ENCODE measurements around the gene HNRNPL. TPM values are rescaled to one million over a fixed set of nuclear protein-coding genes. Genes with fewer than 3 reads are reported as not detected.
A peak's percentile ranks its signal among the peaks of the same experiment; 100 is the strongest.
"Not testable (repeated sequence)": the region's sequence is repeated elsewhere in the genome, so short reads cannot be mapped to it uniquely, and the experiment has no call there.

HNRNPL gene
- total RNA-seq, 1 experiment from 2014 or later = 443 TPM

DNA sequence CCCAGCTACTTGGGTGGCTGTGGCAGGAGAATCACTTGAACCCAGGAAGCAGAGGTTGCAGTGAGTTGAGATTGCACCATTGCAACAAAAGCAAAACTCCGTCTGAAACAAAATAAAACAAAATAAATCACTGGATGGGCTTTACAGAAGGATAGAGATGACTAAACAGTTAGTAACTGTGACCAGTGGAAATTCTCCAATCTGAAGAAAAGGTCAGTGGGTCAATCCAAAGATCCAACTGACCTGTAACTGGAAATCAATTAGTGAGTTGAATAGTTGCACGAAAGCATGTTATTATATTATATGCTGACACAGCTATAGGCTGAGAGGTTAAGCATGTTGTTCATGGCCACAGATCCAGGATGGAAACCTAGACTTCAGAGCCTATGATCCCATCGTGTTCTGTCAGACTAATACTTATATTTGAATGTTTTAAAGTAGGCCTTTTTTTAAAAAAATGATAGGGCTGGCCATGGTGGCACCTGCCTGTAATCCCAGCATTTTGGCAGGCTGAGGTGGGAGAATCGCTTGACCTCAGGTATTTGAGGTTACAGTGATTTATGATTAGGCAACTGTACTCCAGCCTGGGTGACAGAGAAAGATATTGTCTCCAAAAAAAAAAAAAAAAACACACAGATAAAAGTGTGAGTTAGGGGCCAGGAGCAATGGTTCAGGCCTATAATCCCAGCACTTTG is 19.6 kb downstream of the HNRNPL start:
- Histone ChIP-seq H3K4me3 (ENCODE audit: low read depth, low read length) (peak overlapping the region; percentile 72), H3K4me1 (peaks cover 32% of the 10 kb centered on the region), H3K9me3 (no peaks in the 10 kb centered on the region), H3K27me3 (replicated peaks; ENCODE audit: control insufficient read depth, insufficient read depth, low read length) (no peaks in the 10 kb centered on the region), H3K36me3 (ENCODE audit: control insufficient read depth, insufficient read depth, low read length) (no peaks in the 10 kb centered on the region; the same call in none of the 2 replicates)
- H3K4me3 Mint-ChIP-seq (ENCODE audit: unreplicated experiment) = peak overlapping the region; percentile 71
- peaks cover 85% of the 10 kb centered on the region for H3K36me3 Mint-ChIP-seq (ENCODE audit: insufficient read depth, unreplicated experiment)
- no peak for DNase-seq
- H3K4me1 Mint-ChIP-seq (ENCODE audit: low read depth, unreplicated experiment) = peaks cover 13% of the 10 kb centered on the region
- TF ChIP-seq, protein P1, sequence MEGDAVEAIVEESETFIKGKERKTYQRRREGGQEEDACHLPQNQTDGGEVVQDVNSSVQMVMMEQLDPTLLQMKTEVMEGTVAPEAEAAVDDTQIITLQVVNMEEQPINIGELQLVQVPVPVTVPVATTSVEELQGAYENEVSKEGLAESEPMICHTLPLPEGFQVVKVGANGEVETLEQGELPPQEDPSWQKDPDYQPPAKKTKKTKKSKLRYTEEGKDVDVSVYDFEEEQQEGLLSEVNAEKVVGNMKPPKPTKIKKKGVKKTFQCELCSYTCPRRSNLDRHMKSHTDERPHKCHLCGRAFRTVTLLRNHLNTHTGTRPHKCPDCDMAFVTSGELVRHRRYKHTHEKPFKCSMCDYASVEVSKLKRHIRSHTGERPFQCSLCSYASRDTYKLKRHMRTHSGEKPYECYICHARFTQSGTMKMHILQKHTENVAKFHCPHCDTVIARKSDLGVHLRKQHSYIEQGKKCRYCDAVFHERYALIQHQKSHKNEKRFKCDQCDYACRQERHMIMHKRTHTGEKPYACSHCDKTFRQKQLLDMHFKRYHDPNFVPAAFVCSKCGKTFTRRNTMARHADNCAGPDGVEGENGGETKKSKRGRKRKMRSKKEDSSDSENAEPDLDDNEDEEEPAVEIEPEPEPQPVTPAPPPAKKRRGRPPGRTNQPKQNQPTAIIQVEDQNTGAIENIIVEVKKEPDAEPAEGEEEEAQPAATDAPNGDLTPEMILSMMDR (IDR thresholded peaks at IDR 0.05; ENCODE audit: insufficient read depth in 1 of 2, low read depth in 1 of 2, low read length in 1 of 2, severe bottlenecking in 1 of 2, unreplicated experiment in 1 of 2) = no peak
- ChIA-PET CTCF (no interaction called here), POLR2A (interaction anchor here (0.6 to 3.1 kb wide), 3 partner anchors 8 to 183 kb away, joined by 3 to 33 read pairs (median 3); partner anchors contain the start of gene ACTN4)
- H3K27ac Mint-ChIP-seq (ENCODE audit: unreplicated experiment) = peak overlapping the region; percentile 97
- H3K9me3 Mint-ChIP-seq (ENCODE audit: unreplicated experiment) = no peaks in the 10 kb centered on the region
- intact Hi-C loops (cut with micrococcal nuclease; ENCODE audit: unreplicated experiment) = loop anchor here (2.0 kb wide), 1 partner anchor 101 kb away; the partner anchor contains the start of genes MRPS12 and SARS2
- no TSS peak for BruUV-seq (replicated peaks)
- no peaks in the 10 kb centered on the region for H3K27me3 Mint-ChIP-seq (ENCODE audit: insufficient read depth, unreplicated experiment)

DNA sequence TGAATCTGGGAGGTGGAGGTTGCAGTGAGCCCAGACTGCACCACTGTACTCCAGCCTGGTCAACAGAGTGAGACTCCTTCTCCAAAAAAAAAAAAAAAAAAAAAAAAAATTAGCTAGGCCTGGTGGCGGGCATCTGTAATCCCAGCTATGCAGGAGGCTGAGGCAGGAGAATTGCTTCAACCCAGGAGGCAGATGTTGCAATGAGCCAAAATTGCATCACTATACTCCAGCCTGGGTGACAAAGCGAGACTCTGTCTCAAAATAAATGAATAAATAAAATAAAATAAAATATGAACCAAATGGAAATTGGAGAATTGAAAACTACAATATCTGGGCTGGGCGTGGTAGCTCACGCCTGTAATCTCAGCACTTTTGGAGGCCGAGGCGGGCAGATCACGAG is 20.6 kb downstream of the HNRNPL start:
- H3K4me3 ChIP-seq (ENCODE audit: low read depth, low read length); BruUV-seq (replicated peaks); CTCF ChIA-PET; H3K27me3 ChIP-seq (replicated peaks; ENCODE audit: control insufficient read depth, insufficient read depth, low read length); POLR2A ChIA-PET; H3K27ac Mint-ChIP-seq (ENCODE audit: unreplicated experiment); DNase-seq; H3K4me3 Mint-ChIP-seq (ENCODE audit: unreplicated experiment); H3K27me3 Mint-ChIP-seq (ENCODE audit: insufficient read depth, unreplicated experiment); intact Hi-C loops (cut with micrococcal nuclease; ENCODE audit: unreplicated experiment); H3K9me3 Mint-ChIP-seq (ENCODE audit: unreplicated experiment); H3K9me3 ChIP-seq; H3K36me3 ChIP-seq (ENCODE audit: control insufficient read depth, insufficient read depth, low read length): not testable (repeated sequence)
- H3K4me1 ChIP-seq = peaks cover 33% of the 10 kb centered on the region
- Mint-ChIP-seq H3K4me1 (ENCODE audit: low read depth, unreplicated experiment) (peaks cover 13% of the 10 kb centered on the region), H3K36me3 (ENCODE audit: insufficient read depth, unreplicated experiment) (peaks cover 83% of the 10 kb centered on the region)

DNA sequence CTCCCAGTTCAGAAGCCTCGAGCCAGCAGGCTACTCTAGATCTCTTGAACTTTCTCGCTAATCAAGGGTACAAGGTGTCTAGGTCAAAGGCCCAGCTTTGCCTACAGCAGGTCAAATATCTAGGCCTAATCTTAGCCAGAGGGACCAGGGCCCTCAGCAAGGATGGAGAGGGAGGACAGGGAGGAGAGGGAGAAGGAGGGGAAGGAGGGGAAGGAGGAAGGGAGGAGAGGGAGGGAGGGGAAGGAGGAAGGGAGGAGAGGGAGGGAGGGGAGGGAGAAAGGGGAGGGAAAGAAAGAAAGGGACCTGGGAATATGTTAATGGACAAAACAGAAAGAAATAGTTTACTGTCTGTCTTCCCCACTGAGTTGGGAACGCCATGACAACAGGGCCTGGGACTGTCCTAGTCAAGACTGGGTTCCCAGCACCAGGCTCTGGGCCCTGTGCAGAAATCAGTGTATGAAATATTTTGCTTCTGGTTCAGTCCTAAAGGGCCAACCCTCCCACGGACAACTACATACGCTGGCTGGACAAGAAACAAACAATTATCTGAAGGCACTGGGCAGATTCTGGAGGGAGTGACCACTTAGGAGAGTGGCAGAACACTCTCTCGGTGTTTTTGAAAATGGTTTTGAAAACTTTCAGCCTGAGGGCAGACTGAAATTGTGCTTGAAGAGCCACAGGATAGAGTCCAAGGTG is 22.8 kb downstream of the HNRNPL start:
- Mint-ChIP-seq H3K9me3 (ENCODE audit: unreplicated experiment) (no peaks in the 10 kb centered on the region), H3K36me3 (ENCODE audit: insufficient read depth, unreplicated experiment) (peaks cover 87% of the 10 kb centered on the region), H3K27ac (ENCODE audit: unreplicated experiment) (no peak overlapping the region), H3K4me3 (ENCODE audit: unreplicated experiment) (no peak overlapping the region), H3K27me3 (ENCODE audit: insufficient read depth, unreplicated experiment) (no peaks in the 10 kb centered on the region), H3K4me1 (ENCODE audit: low read depth, unreplicated experiment) (peaks cover 19% of the 10 kb centered on the region)
- DNase-seq = no peak
- no TSS peak for BruUV-seq (replicated peaks)
- POLR2A ChIA-PET = interaction anchor here (0.6 kb wide), 1 partner anchor 22 kb away, joined by 3 read pairs; no protein-coding TSS in a partner anchor
- CTCF ChIA-PET = no interaction called here
- intact Hi-C loops (cut with micrococcal nuclease; ENCODE audit: unreplicated experiment) = no loop called here
- H3K4me1 ChIP-seq = peaks cover 26% of the 10 kb centered on the region; the same call in 1 of the 2 replicates
- TF ChIP-seq, protein P1 (IDR thresholded peaks at IDR 0.05; ENCODE audit: insufficient read depth in 1 of 2, low read depth in 1 of 2, low read length in 1 of 2, severe bottlenecking in 1 of 2, unreplicated experiment in 1 of 2) = no peak
- no peak overlapping the region for H3K4me3 ChIP-seq (ENCODE audit: low read depth, low read length)
- no peaks in the 10 kb centered on the region for H3K9me3 ChIP-seq
- H3K36me3 ChIP-seq (ENCODE audit: control insufficient read depth, insufficient read depth, low read length) = no peaks in the 10 kb centered on the region; the same call in none of the 2 replicates
- no peaks in the 10 kb centered on the region for H3K27me3 ChIP-seq (replicated peaks; ENCODE audit: control insufficient read depth, insufficient read depth, low read length)

DNA sequence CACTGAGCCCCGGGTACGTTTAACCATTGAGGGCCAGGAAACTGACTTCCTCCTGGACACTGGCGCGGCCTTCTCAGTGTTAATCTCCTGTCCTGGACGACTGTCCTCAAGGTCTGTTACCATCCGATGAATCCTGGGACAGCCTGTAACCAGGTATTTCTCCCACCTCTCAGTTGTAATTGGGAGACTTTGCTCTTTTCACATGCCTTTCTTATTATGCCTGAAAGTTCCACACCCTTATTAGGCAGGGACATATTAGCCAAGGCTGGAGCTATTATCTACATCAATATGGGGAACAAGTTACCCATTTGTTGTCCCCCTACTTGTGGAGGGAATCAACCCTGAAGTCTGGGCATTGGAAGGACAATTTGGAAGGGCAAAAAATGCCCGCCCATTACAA is 23.9 kb downstream of the HNRNPL start:
- Histone ChIP-seq H3K4me1 (peaks cover 34% of the 10 kb centered on the region), H3K4me3 (ENCODE audit: low read depth, low read length) (peak overlapping the region; percentile 7; the same call in 1 of the 2 replicates)
- H3K27ac Mint-ChIP-seq (ENCODE audit: unreplicated experiment); DNase-seq; BruUV-seq (replicated peaks); intact Hi-C loops (cut with micrococcal nuclease; ENCODE audit: unreplicated experiment); H3K9me3 Mint-ChIP-seq (ENCODE audit: unreplicated experiment); H3K9me3 ChIP-seq; H3K27me3 ChIP-seq (replicated peaks; ENCODE audit: control insufficient read depth, insufficient read depth, low read length); CTCF ChIA-PET; H3K27me3 Mint-ChIP-seq (ENCODE audit: insufficient read depth, unreplicated experiment); H3K36me3 ChIP-seq (ENCODE audit: control insufficient read depth, insufficient read depth, low read length): not testable (repeated sequence)
- POLR2A ChIA-PET = interaction anchor here (0.6 kb wide), 1 partner anchor 23 kb away, joined by 3 read pairs; no protein-coding TSS in a partner anchor
- Mint-ChIP-seq H3K4me1 (ENCODE audit: low read depth, unreplicated experiment) (peaks cover 20% of the 10 kb centered on the region), H3K4me3 (ENCODE audit: unreplicated experiment) (peak overlapping the region; percentile 33), H3K36me3 (ENCODE audit: insufficient read depth, unreplicated experiment) (peaks cover 84% of the 10 kb centered on the region)

DNA sequence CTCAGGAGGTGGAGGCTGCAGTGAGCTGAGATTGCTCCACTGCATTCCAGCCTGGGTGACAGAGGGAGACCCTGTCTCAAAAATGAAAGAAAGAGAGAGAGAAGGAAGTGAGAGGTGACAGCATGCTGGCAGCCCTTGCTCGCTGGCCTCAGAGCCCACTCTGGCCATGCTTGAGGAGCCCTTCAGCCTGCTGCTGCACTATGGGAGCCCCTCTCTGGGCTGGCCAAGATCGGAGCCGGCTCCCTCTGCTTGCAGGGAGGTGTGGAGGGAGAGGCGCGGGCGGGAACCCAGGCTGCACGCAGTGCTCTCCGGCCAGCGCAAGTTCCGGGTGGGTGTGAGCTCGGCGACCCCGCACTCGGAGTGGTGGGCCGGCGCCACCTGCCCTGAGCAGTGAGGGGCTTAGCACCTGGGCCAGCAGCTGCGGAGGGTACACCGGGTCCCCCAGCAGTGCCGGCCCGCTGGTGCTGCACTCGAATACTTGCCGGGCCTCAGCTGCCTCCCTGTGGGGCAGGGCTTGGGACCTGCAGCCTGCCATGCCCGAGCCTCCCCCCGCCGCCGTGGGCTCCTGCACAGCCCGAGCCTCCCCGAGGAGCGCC is 28.5 kb downstream of the HNRNPL start:
- not testable (repeated sequence) for BruUV-seq (replicated peaks)

More for the DNA sequence above, 28.5 kb downstream of the HNRNPL start:
- H3K27me3 ChIP-seq (replicated peaks; ENCODE audit: control insufficient read depth, insufficient read depth, low read length); H3K9me3 ChIP-seq; H3K27me3 Mint-ChIP-seq (ENCODE audit: insufficient read depth, unreplicated experiment); H3K4me3 Mint-ChIP-seq (ENCODE audit: unreplicated experiment); CTCF ChIA-PET; DNase-seq; H3K9me3 Mint-ChIP-seq (ENCODE audit: unreplicated experiment); H3K4me3 ChIP-seq (ENCODE audit: low read depth, low read length); intact Hi-C loops (cut with micrococcal nuclease; ENCODE audit: unreplicated experiment); H3K36me3 ChIP-seq (ENCODE audit: control insufficient read depth, insufficient read depth, low read length): not testable (repeated sequence)
- Mint-ChIP-seq H3K4me1 (ENCODE audit: low read depth, unreplicated experiment) (peaks cover 21% of the 10 kb centered on the region), H3K27ac (ENCODE audit: unreplicated experiment) (peak overlapping the region; percentile 70), H3K36me3 (ENCODE audit: insufficient read depth, unreplicated experiment) (peaks cover 59% of the 10 kb centered on the region)
- H3K4me1 ChIP-seq = peaks cover 47% of the 10 kb centered on the region
- POLR2A ChIA-PET = interaction anchor here (0.5 to 1.7 kb wide), 2 partner anchors 10 to 28 kb away, joined by 4 to 5 read pairs; partner anchors contain the start of gene ECH1

Measured in Caco-2 (cell line).